Suppressor macrophage treated with lipopolysaccharide for 4 hours (primary cell): ENCODE measurements around the gene SH3BGRL.

Experiments
- DNase-seq: peaks from one replicate; pipeline ENCODE4 v3.0.0-alpha.2; 2020

The SH3BGRL gene

DNA sequence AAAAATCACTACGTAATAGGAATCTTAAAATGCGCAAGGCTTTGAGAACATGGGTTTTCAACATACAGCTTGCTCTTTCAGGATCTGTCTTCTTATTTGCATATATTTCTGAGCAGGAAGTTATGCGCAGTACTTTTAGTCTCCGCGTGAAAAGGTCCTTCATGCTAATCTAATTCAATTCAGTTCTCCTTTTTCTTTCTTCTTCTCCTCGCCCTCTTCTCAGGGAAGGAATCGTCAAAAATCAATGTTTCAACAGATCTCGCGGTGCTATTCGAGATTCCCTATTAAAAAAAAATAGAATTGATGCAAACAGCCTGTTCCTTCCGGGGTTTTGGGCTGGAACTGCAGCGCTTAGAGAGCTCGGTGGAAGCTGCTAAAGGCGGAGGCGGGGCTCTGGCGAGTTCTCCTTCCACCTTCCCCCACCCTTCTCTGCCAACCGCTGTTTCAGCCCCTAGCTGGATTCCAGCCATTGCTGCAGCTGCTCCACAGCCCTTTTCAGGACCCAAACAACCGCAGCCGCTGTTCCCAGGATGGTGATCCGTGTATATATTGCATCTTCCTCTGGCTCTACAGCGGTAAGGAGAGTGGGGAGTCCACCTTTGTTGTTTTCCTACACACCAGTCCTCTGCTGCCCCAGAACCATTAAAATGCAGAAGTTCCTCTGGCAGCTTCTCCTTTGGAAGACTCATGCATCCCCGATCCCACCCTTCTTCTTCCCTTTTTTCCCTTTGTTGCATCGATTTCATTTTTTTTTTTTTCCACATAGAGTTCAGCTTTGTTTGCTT is at the start of gene SH3BGRL, which contains the start of gene HMGN5:
SH3BGRL (plus strand) TSS at position 432 of the 785 bp plus-strand sequence; CDS start at position 531, 99 bp downstream.
HMGN5 (minus strand) TSS at position 243 of the 785 bp plus-strand sequence. CDS start 80,364 bp downstream, outside the sequence.
- DNase-seq = peak; percentile 82

DNA sequence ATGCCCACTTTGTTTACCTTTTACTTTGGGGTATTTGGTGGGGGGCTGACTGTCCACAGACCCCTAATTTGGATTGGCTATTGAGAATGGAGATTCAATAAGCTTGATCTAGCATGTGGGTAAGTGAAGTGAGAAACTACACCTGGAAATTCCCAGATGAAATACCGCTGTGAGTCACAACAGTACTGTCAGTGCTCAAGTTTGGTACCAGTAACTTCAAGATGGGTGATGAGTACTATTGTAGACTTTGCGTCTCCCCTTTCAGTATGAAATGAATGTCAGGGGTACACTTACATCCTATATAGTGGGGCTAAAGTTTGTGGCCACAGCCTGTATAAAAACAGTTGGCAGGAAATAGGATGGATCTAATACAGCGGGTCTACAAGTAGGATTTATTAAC is 33.5 kb upstream of the SH3BGRL start:
- DNase-seq = no peak

DNA sequence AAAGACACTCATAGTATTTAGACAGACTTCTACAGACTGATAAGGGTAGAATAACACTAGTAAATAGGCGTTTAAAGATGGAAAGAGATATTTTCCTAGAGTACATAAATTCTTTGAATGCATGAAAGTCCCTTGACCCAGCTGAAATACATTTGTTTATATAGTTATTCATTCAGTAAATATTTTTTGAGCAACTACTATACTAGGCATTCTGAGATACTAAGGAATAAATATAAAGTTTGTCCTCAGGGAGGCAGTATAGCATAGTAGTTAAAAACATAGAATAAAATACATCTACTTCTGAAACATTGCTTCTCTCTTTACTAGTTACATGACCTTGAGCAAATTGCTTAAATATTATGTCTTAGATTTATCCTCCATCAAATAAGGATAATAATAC is 27.6 kb upstream of the SH3BGRL start:
- peak; percentile 50 for DNase-seq

DNA sequence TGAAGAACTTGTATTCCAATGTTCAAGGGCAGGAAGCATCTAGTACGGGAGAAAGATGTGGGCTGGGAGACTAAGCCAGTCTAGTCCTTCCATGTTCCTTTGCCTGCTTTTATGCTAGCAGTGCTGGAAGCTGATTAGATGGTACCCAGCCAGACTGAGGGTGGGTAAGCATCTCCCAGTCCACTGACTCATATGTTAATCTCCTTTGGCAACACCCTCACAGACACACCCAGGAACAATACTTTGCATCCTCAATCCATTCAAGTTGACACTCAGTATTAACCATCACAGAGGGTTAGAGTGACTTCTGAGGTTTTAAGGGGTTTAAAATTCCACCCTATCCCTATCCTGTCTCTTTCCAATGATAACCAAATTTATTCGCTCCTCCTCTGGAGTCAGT is 6.6 kb upstream of the SH3BGRL start:
- no peak for DNase-seq

DNA sequence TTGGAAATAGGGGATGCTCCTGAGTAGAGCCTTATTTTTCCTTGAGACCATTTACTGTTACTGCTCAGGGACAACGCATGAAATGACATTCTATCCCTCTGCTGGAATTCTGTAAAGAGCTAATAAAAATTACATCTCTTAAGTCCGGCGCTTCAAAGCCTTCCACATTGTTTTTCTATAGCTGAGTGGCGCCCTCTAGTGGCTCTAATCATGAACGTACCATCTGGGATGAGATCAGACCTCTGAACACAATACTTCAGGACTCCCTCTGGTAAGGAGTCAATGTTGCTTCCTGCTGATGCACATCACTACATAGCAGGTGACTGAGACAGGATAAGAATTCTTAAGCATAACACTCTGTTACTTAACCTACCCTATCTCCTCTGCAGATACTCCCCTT is 6.2 kb upstream of the SH3BGRL start:
- DNase-seq = peak; percentile 67

DNA sequence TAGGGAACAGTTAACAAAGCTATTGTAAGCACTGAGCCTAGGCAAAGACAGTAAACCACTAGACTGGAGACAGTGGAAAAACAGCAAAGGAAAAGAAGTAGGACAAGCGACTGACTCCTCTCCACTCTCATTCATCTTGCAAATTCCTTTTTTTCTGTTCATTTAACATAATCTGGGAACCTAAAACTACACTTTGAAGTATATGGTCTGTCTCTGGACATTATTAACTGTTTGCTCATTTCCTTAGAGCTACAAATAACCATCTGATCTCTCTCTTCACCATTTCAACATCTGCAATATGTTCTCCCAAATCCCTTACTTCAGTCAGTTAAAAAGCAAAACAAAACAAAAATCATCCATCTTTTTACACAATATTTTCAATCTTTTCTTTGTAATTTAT is 831 bp upstream of the SH3BGRL start:
- no peak for DNase-seq

DNA sequence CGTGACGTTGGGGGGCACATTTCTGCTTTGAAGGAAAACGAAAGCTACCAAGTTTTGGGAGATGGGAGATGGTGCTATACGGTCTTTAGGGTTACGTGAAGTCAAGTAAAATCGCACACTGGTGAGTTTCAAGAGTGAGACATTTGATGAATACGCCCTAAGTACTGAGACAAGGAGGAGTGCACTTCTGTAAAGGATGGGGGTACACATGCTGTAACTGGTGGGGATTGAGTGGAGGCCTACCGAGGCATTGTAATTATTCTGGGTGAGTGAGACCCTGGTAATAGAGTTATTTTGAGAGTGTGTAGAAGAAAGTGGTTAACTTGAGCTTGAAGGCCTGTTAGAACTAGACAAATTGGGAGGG is 536 bp downstream of the SH3BGRL start:
- no peak for DNase-seq

DNA sequence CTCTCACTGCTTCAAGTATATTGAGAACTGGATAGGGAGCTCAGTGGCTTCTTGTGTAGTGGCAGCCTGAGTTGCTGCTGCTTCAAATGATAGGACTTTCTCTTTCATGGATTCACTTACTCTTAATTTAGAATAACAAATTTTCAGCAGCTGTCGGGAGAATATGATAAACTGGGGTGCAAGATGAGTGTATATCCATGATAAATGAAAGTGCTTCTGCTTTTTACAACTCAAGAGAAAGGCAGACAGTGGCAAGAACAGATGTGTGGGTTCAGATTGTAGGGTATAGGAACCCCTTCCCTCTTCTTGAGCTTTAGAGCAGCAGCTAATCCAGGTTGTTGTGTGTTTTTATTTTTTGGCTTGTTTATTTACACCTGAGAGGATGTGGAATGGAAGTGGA is 1.0 kb downstream of the SH3BGRL start:
- DNase-seq = peak; percentile 25

DNA sequence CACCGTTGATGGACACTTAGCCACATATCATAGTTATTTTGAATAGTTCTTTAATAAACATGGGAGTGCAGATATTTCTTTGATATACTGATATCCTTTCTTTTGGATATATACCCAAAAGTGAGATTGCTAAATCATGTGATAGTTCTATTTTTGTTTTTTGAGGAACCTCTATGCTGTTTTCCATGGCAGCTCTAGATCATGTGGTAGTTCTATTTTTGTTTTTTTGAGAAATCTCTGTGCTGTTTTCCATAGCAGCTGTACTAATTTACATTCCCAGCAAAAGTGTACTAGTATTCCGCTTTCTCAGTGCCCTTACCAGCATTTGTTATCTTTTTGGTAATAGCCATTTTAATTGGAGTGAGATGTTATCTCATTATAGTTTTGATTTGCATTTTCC is 3.6 kb downstream of the SH3BGRL start:
- DNase-seq = no peak

DNA sequence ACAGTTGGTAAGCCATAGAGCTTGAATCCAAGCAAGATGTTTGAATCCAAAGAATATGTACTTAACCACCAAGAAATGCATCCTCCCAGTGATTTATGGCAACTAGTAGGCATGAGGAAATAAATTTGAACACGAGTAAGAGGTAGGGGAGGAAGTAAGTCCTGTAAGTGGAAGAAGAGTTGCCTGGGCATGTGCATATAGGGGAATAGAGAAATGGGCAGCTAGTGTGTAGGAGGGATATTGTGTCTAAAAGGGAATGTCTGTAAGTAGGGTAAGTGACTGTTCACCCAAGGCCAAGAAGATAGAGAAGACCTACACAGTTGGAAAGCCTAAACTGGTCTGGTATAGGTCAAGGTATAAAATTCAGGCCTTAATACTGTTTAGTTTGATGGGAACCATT is 4.6 kb downstream of the SH3BGRL start:
- peak; percentile 45 for DNase-seq

DNA sequence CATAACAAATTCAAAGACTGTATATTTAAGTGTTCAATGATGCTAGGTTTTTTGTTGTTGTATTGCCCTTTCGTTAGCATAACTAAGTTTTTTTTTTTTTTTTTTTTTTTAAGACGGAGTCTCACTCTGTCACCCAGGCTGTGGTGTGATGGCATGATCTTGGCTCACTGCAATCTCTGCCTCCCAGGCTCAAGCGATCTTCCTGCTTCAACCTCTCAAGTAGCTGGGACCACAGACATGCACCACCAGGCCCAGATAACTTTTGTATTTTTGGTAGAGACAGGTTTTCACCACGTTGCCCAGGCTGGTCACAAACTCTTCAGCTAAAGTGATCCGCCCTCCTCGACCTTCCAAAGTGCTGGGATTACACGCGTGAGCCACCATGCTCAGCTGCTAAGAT is 7.0 kb downstream of the SH3BGRL start:
- DNase-seq = no peak

DNA sequence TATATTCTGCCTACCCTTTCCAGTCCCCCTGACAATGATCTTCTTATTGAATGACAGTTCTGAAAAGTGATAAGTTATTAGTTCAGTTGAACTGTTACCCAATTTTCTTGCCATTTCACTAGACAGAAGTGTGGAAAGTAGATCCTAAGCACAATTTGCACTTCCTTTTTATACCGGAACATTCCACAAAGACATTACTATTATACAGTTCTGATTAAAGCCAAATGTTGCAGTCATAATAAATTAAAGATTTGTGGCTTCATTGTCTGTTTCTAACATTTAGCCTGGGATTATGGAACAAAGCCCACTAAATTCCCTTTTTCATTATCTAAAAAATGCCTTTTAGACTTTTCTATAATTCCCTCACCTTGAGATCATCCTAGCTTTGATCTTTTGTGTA is 13.8 kb downstream of the SH3BGRL start:
- DNase-seq = no peak

DNA sequence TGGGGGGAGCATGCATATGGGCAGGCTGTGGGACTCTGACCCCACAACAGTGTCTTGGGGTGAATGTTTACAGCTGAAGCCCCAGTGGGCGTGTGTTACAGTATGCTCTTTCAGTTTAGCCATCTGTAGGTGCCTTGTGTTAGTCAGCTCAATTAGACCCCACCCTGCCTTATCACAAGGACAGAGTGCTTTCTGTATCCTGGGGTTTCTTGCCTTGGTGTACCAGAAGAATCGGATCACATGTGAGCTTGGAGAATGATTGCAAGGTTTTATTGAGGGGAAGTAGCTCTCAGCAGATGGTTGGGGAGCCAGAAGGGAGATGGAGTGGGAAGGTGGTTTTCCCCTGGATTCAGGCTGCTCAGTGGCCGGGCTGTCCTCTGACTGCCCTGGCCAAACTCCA is 27.3 kb downstream of the SH3BGRL start:
- no peak for DNase-seq

DNA sequence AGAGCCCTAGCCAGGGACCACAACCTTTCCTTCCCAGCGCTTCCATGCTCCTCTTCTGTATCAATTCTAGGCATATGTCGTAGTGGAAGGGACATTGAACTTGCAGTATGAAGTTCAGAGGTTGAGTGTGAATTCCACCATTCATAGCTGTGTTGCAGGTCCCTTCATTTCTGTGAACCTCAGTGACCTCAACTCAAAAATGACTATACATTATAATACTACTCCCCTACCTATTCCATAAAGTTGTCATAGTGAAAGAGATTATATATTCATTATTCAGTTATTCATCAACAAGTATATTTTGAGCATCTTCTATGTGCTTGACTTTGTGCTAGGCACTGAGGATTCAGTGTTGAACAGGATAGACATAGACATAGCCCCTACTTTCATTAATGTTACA is 28.0 kb downstream of the SH3BGRL start:
- DNase-seq = no peak

DNA sequence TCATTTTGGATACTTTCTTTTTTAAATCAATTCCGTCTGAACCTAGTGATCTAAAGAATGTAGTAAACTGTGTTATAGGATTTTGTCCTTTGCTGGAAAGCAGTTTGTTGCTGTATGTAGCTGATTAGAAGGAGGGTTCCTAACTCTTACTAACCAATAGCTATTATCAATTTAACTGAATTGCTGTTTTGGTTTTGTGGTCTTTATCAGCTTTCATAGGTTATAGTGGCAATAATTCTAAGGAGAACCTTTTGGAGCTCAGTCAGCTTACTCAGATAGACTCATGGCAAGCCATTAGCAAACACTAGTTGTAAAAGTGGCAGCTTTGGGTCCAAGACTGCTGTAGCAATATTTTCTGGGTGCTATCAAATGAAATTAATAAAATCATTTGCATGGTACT is 29.6 kb downstream of the SH3BGRL start:
- no peak for DNase-seq

DNA sequence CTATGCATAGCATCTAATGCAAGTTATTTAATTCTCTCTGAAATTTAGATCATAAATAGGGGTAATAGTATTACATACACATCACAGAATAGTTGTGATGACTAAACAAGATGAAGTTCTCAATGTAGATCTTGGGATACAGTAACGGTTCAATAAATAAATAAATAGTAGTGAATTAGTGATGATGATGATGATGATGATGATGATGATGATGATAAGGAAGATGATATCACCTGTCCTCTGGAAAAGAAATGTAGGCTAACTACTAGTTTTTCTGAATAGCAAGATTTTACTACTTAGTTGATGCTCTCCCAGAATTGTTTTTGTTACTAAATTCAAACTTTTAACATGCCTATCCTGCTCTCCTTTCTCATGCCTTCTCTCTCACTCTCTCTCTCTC is 30.3 kb downstream of the SH3BGRL start:
- DNase-seq = no peak

DNA sequence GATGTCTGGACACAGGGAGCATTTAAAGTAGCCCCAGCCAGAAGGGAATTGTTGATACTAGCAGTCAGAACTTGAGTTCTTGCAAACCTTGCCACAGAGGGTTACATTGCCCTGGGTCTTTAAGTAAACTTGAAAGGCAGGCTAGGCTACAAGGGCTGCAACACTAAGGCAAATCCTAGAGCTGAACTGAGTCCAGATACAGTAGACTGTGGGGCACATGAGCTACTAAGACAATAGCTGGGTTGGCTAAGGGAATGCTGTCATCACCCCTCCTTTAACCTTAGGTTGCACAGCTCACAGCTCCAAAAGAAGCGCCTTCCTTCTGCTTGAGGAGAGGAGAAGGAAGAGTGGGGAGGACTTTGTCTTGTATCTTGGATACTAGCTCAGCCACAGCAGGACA is 35.6 kb downstream of the SH3BGRL start:
- DNase-seq = no peak

DNA sequence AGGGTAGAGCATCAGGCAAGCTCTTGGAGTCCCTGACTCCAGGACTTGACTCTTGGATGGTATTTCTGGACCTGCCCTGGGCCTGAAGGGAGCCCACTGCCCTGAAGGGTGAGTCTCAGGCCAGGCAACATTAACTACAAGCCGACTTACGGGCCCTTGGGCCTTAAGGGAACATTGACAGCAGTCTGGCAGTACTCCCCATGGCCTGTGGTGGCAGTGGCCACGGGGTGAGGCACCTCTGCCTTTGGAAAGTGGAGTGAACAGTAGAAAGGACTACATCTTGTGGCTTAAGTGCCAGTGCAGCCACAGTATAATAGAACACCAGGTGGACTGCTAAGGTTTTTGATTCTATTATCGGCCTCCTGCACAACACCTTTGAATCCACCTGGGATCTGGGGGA is 36.3 kb downstream of the SH3BGRL start:
- DNase-seq = no peak

DNA sequence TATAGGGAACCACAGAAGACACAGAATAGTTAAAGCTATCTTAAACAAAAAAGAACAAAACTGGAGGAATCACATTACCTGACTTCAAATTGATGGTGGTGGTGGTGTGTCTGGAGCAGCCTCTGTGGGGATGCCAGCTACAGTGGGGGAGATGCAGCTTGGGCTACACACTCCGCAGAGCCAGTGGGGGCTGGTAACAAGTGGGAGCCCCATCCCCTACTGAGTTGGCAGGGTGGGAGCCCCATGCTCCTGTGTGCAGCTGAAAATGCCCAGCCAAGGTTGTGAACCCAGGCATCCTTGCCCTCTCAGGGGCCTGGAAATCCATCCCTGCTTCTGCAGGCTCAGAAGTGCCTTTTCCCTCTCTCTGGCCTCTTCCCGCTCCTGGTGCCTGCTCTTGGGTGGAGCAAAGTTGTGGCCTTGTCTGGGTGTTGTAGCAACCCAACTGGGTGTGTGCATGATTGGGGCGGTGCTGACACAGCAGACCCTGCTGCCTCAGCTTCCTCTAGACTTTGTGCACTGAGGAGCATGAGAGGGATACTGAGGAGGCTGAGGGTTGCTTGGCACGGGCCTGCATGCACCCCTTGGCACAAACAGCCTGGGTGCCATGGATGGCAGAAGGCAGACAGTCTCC is 38.9 kb downstream of the SH3BGRL start:
- DNase-seq = no peak

DNA sequence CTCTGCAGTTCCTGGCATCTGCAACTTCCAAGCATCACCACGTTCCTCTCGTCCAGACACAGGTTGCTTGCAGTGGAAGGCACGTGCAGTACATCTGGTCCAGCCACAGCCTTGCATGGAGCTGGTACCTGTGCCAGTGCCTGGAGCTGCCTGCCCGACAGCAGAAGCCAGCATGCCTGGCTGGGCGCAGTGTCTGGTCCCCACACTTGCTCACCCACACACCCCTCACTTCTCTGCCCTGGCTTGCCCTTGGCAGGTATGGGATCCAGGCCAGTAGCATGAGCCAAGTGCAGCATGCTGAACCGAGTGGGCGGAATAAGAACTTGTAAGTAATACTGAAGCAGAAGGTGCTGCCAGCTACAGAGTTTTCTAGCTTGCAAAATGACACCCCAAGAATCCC is 39.9 kb downstream of the SH3BGRL start:
- DNase-seq = no peak

DNA sequence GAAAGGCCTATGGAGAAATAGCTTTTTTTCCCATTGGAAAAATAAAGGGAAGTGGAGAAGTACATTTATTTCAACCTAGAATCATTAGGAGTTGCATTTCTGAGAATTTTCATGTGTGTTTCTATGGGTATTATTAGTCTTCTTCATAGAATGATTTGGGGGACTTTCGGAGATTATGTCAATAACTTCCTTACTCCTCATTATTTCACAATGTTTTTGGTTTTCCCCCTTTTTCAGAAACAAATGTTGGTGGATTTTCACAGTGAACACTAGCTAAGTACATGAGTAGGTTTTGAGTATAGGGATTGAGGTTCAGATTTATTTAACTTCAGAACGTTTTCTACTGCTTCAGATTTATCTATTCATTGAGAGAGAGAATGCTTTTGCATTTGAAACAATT is 54.0 kb downstream of the SH3BGRL start:
- peak; percentile 44 for DNase-seq

DNA sequence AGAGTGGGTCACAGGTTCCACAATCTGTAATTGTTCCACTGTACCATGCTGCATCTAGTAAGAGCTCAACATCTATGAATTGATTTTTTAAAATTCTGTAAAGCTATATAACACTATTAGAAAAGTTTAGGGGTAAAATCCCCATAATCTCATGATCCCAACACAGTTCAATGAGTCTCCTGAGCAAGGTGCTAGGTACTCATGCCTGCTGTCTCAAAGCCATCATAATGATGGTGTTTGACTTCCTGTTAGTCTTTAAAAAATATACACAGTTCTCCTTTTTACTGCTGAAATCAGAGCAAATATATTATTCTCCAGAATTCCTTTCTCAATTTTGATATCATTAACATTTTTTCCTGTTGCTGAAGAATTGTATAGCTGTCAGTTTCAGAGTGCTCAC is 55.9 kb downstream of the SH3BGRL start:
- DNase-seq = no peak

DNA sequence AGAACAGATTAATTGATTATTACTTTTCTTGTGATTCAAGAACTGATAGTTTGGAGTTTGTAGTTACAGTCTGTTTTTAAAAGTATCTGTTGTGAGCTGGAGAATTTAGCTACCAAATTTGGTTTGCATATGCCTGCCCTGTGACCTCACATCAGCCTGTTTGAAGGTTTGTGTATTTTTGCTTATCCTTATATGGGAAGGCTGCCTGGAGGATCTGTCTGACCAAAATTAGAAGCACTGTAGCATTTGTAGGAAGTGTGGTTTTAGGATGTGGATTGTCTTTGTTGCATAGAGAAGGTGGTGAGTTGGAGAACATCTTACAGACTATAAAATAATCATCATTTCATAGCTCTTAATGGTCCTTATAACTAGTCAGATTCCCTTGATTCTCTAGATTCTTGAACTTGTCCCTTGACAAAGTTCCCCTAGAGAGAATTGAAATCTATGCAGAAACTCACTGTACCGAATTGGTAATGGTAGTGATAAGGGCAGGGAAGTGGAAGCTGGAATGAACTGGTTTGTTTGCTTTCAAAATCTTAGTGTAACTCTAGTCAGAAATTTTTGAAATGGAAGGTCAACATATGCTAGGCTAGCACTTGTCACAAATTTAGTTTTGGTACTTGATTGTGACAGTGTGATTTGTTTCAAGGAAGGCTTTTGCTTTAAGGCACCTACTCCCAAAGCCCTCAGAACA is 57.3 kb downstream of the SH3BGRL start:
- DNase-seq = no peak
